ENCODE results near the gene SFMBT2. TPM values are rescaled to one million over a fixed set of nuclear protein-coding genes. Genes with fewer than 3 reads are reported as not detected.
A peak's percentile ranks its signal among the peaks of the same experiment; 100 is the strongest.

SFMBT2 gene
- polyA plus RNA-seq, 2 of the 4 experiments (the other 2 are of a cell fraction): 9.6 to 10.2 TPM

DNA sequence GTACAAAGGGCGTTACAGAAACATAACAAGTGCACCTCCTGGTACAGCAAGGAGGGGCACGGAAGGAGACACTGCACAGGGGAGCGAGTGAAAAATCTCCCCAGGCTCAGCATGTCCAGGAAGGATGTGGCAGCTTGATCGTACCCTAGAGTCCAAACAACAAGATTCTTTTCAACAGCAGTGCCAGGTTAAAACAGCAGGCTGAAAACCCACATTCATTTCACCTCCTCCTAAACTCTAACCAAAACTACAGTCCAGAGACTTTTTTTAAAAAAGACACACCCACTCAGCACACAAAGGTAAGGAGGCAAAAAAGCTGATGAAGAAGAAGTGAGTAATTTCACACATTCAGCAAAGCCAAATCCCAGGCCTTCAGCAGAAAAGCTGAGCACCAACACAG lies 138.8 kb downstream of the SFMBT2 start:
- 99% methylated on average over 4 of the region's 4 CpGs for WGBS (ENCODE audit: missing lambda C conversion rate)
- POLR2A ChIA-PET: no interaction called here
- Histone ChIP-seq H3K4me1 (peaks cover 14% of the 10 kb centered on the region), H3K9me3 (no peaks in the 10 kb centered on the region), H3K4me2 (no peak overlapping the region), H3K4me3 (no peak overlapping the region), H3K27ac (peak overlapping the region in 1 of 2 experiments; percentile 66; a peak in 3 of 6 replicates)
- no peak for TF ChIP-seq FOXS1 (CRISPR knock-in tag; IDR thresholded peaks at IDR 0.05)
- no peak for TF ChIP-seq ESRRA (IDR thresholded peaks at IDR 0.05; ENCODE audit: borderline replicate concordance, low read length)
- TF ChIP-seq, protein P1, sequence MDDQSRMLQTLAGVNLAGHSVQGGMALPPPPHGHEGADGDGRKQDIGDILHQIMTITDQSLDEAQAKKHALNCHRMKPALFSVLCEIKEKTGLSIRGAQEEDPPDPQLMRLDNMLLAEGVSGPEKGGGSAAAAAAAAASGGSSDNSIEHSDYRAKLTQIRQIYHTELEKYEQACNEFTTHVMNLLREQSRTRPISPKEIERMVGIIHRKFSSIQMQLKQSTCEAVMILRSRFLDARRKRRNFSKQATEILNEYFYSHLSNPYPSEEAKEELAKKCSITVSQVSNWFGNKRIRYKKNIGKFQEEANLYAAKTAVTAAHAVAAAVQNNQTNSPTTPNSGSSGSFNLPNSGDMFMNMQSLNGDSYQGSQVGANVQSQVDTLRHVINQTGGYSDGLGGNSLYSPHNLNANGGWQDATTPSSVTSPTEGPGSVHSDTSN (IDR thresholded peaks at IDR 0.05): no peak
- no peak for TF ChIP-seq PHF8 (IDR thresholded peaks at IDR 0.05; ENCODE audit: borderline replicate concordance, low read depth)
- TF ChIP-seq CEBPB (IDR thresholded peaks at IDR 0.05): no peak
- no peak for TF ChIP-seq KDM5A (IDR thresholded peaks at IDR 0.05)
- TF ChIP-seq TP53 (CRISPR knock-in tag; IDR thresholded peaks at IDR 0.05): no peak
- TF ChIP-seq, protein P2, sequence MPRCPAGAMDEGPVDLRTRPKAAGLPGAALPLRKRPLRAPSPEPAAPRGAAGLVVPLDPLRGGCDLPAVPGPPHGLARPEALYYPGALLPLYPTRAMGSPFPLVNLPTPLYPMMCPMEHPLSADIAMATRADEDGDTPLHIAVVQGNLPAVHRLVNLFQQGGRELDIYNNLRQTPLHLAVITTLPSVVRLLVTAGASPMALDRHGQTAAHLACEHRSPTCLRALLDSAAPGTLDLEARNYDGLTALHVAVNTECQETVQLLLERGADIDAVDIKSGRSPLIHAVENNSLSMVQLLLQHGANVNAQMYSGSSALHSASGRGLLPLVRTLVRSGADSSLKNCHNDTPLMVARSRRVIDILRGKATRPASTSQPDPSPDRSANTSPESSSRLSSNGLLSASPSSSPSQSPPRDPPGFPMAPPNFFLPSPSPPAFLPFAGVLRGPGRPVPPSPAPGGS (IDR thresholded peaks at IDR 0.05): no peak
- TF ChIP-seq EHF (CRISPR knock-in tag; IDR thresholded peaks at IDR 0.05): no peak
- TF ChIP-seq HOXB13 (CRISPR knock-in tag; IDR thresholded peaks at IDR 0.05; ENCODE audit: low read depth): no peak
- no peak for TF ChIP-seq ZC3H11A (IDR thresholded peaks at IDR 0.05)
- no peak for TF ChIP-seq TFCP2L1 (CRISPR knock-in tag; IDR thresholded peaks at IDR 0.05)
- no peak for TF ChIP-seq NPAS2 (CRISPR knock-in tag; IDR thresholded peaks at IDR 0.05; ENCODE audit: borderline replicate concordance)
- TF ChIP-seq, protein P3, sequence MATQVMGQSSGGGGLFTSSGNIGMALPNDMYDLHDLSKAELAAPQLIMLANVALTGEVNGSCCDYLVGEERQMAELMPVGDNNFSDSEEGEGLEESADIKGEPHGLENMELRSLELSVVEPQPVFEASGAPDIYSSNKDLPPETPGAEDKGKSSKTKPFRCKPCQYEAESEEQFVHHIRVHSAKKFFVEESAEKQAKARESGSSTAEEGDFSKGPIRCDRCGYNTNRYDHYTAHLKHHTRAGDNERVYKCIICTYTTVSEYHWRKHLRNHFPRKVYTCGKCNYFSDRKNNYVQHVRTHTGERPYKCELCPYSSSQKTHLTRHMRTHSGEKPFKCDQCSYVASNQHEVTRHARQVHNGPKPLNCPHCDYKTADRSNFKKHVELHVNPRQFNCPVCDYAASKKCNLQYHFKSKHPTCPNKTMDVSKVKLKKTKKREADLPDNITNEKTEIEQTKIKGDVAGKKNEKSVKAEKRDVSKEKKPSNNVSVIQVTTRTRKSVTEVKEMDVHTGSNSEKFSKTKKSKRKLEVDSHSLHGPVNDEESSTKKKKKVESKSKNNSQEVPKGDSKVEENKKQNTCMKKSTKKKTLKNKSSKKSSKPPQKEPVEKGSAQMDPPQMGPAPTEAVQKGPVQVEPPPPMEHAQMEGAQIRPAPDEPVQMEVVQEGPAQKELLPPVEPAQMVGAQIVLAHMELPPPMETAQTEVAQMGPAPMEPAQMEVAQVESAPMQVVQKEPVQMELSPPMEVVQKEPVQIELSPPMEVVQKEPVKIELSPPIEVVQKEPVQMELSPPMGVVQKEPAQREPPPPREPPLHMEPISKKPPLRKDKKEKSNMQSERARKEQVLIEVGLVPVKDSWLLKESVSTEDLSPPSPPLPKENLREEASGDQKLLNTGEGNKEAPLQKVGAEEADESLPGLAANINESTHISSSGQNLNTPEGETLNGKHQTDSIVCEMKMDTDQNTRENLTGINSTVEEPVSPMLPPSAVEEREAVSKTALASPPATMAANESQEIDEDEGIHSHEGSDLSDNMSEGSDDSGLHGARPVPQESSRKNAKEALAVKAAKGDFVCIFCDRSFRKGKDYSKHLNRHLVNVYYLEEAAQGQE (IDR thresholded peaks at IDR 0.05): no peak
- TF ChIP-seq JUNB (IDR thresholded peaks at IDR 0.05): no peak
- TF ChIP-seq, protein P4, sequence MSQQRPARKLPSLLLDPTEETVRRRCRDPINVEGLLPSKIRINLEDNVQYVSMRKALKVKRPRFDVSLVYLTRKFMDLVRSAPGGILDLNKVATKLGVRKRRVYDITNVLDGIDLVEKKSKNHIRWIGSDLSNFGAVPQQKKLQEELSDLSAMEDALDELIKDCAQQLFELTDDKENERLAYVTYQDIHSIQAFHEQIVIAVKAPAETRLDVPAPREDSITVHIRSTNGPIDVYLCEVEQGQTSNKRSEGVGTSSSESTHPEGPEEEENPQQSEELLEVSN (IDR thresholded peaks at IDR 0.05; ENCODE audit: borderline replicate concordance, low read depth): no peak
- no peak for DNase-seq (ENCODE audit: low read depth in 1 of 2, low spot score in 1 of 2)
- CTCF ChIA-PET: interaction anchor here (1.0 to 1.6 kb wide), 4 partner anchors 8 to 145 kb away, joined by 3 to 5 read pairs (median 4); no protein-coding TSS in a partner anchor
- FAIRE-seq: no peak
- no peak for ATAC-seq

DNA sequence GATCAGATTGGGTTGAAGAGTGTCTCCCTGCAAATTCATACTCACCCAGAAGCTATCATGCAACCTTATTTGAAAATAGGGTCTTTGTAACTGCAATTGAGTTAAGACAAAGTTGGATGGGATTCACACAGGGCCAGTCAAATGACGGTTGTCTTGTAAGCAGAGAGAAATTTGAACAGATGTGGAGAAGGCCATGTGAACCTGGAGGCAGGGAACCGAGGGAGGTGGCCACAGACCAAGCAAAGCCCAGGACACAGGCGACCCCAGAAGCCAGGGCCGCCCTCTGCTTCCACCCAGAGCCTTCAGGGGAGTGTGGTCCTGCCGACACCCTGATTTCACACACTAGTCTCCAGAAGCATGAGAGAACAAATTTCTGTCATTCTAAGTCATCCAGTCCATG lies 140.8 kb downstream of the SFMBT2 start:
- no peak for ATAC-seq
- H3K4me2 ChIP-seq: no peak overlapping the region
- no peak overlapping the region for H3K4me3 ChIP-seq
- 71% methylated on average over 5 of the region's 5 CpGs for WGBS (ENCODE audit: missing lambda C conversion rate)
- ChIA-PET CTCF (interaction anchor here (0.6 to 1.6 kb wide), 4 partner anchors 10 to 147 kb away, joined by 3 to 6 read pairs (median 3); no protein-coding TSS in a partner anchor), POLR2A (no interaction called here)
- TF ChIP-seq HOXA7 (CRISPR knock-in tag; IDR thresholded peaks at IDR 0.05): no peak
- TF ChIP-seq NFE2L2 (conservative IDR thresholded peaks at IDR 0.05; ENCODE audit: low read length): no peak
- no peak for TF ChIP-seq CEBPB (IDR thresholded peaks at IDR 0.05)
- TF ChIP-seq ESRRA (IDR thresholded peaks at IDR 0.05; ENCODE audit: borderline replicate concordance, low read length): no peak
- TF ChIP-seq ZSCAN20 (CRISPR knock-in tag; IDR thresholded peaks at IDR 0.05): no peak
- no peak for TF ChIP-seq CBX2 (IDR thresholded peaks at IDR 0.05; ENCODE audit: borderline replicate concordance, low read depth)
- no peak for TF ChIP-seq GATA3 (IDR thresholded peaks at IDR 0.05; ENCODE audit: borderline replicate concordance)
- no peak for TF ChIP-seq RFX5 (IDR thresholded peaks at IDR 0.05)
- no peak for TF ChIP-seq JUN (IDR thresholded peaks at IDR 0.05)
- no peak for TF ChIP-seq CHD4 (IDR thresholded peaks at IDR 0.05; ENCODE audit: borderline replicate concordance)
- TF ChIP-seq, protein P5, sequence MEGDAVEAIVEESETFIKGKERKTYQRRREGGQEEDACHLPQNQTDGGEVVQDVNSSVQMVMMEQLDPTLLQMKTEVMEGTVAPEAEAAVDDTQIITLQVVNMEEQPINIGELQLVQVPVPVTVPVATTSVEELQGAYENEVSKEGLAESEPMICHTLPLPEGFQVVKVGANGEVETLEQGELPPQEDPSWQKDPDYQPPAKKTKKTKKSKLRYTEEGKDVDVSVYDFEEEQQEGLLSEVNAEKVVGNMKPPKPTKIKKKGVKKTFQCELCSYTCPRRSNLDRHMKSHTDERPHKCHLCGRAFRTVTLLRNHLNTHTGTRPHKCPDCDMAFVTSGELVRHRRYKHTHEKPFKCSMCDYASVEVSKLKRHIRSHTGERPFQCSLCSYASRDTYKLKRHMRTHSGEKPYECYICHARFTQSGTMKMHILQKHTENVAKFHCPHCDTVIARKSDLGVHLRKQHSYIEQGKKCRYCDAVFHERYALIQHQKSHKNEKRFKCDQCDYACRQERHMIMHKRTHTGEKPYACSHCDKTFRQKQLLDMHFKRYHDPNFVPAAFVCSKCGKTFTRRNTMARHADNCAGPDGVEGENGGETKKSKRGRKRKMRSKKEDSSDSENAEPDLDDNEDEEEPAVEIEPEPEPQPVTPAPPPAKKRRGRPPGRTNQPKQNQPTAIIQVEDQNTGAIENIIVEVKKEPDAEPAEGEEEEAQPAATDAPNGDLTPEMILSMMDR (IDR thresholded peaks at IDR 0.05): no peak
- H3K27ac ChIP-seq: peak overlapping the region in 1 of 2 experiments; percentile 50; a peak in 3 of 6 replicates
- no peak for DNase-seq (ENCODE audit: low read depth in 1 of 2, low spot score in 1 of 2)
- FAIRE-seq: no peak
- H3K4me1 ChIP-seq: peaks cover 23% of the 10 kb centered on the region
- no peaks in the 10 kb centered on the region for H3K9me3 ChIP-seq
